ENCODE measurements around the gene SENP3.
"Not testable (repeated sequence)": the region's sequence is repeated elsewhere in the genome, so short reads cannot be mapped to it uniquely, and the experiment has no call there.

The SENP3 gene

DNA sequence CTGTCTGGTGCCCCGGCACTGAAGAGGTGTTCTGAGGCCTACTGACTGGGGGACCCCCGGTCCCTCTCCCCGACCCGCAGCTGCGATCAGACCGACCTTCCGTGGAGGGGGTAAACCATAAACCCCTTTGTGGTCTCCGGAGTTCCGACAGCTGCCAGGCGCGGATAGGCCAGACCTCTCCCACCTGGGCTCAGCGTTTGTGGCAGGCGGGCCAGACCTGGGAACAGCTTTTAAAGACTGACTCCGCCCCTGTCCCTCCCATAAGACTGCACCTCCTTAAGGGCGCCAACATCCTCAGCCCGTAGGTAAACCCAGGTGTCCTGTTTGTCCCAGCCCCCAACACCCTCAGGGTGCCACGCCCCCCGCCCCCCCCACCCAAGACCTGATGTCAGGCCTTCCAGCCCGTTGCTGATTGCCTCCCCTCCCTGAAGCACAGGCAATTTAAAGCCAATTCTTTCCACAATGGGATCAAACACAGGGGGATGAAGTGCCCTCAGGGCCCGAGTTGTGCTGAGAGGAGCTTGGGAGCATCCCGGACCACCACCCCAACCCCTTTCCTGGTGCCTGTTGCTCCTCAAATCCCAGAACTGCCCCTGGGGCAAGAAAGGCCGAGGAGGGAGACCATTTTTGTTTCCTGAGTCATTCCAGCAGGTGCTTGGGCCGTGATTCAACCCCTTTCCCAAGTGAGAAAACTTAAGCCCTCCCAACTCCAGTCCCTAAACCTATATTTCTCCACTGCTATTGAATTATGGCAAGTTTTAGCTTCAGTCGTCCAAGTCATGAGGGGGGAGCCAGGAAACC lies 28.4 kb downstream of the SENP3 start, which contains the start of gene SOX15:
Gene SOX15 (minus strand): TSS at position 204 of the 801 bp plus-strand sequence. CDS start 418 bp downstream, outside the sequence.
- no peak for FAIRE-seq
- TF ChIP-seq POLR2AphosphoS5 (IDR thresholded peaks at IDR 0.05; ENCODE audit: low read depth, low read length) (no peak), TAF1 (IDR thresholded peaks at IDR 0.05; ENCODE audit: borderline replicate concordance, low read depth, low read length) (no peak), POLR2A (IDR thresholded peaks at IDR 0.05; ENCODE audit: low read depth, low read length) (peak; percentile 6; the same call in 1 of the 2 replicates)
- no peak for DNase-seq (ENCODE audit: insufficient read length)

DNA sequence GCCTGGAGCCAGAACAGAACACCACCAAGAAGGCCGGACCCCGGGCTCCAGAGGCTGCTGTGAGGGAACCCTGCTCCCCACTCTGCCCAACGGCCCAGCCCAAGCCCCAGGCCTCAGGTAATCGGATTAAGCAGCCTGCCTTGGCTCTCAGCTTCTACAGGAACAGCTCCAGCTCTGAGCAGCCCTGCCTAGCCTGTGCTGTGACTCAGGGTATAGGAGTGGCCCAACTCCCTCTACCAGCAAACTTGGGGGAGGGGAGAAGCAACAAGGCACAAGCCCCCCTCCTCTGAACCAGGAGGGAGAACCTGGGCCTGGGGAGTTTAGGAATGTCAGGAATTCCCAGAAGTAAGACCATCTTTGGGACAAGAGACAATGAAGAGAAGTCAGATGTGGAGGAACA lies 29.0 kb downstream of the SENP3 start:
- no peak for DNase-seq (ENCODE audit: insufficient read length)
- TF ChIP-seq POLR2A (IDR thresholded peaks at IDR 0.05; ENCODE audit: low read depth, low read length) (no peak; the same call in 1 of the 2 replicates), TAF1 (IDR thresholded peaks at IDR 0.05; ENCODE audit: borderline replicate concordance, low read depth, low read length) (no peak), POLR2AphosphoS5 (IDR thresholded peaks at IDR 0.05; ENCODE audit: low read depth, low read length) (no peak)
- no peak for FAIRE-seq

DNA sequence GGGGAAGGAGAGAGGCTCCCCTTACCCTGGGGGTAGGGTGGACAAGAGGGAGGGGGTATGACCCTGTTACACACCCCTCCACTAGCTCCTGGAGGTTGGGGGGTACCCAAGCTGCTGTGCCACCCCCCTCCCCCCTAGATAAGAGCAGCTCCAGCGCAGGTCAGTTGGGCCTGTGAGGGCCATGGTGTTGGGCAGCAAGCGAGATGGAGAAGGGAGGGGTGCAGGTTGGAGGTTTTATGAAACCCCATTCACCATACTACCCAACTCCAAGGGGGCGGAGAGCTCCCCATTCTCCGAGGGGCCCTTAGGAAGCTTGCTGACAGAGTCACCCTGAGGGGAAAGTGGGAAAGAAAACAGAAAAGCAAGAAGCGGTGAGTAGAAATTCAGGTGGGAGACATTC lies 29.9 kb downstream of the SENP3 start:
- TF ChIP-seq TAF1 (IDR thresholded peaks at IDR 0.05; ENCODE audit: borderline replicate concordance, low read depth, low read length) = no peak
- no peak for TF ChIP-seq POLR2AphosphoS5 (IDR thresholded peaks at IDR 0.05; ENCODE audit: low read depth, low read length)
- no peak for TF ChIP-seq POLR2A (IDR thresholded peaks at IDR 0.05; ENCODE audit: low read depth, low read length)
- no peak for FAIRE-seq
- DNase-seq (ENCODE audit: insufficient read length) = no peak

DNA sequence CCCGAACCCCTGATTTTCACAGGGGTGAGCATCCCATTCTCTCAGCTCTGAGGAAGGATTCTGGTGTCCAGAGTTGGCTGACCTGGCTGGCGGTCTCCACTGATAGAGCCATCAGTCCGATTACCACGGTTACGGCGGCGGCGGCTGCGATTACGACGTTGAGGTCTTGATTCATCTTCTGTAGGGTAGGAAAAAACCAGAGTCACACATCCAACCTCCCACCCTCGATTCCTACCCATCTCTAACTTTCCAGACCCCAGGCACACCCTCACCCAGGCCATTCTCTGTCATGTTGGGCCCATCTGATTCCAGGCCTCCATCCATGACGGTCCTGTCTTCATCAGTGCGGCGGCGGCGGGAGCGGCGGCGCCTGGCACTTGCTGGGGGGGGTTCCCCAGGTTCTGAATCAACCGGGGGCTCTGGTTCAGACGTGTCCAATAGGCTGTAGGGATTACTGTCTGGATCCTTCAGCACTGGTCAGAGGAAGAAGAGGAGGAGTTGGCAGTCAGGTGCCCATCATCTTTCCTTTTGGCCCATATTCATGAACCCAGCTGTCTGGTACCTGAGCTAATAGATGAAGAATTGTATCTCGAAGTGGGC lies 30.8 kb downstream of the SENP3 start:
- DNase-seq (ENCODE audit: insufficient read length) (no peak), FAIRE-seq (no peak)
- TF ChIP-seq POLR2AphosphoS5 (IDR thresholded peaks at IDR 0.05; ENCODE audit: low read depth, low read length) (no peak), POLR2A (IDR thresholded peaks at IDR 0.05; ENCODE audit: low read depth, low read length) (no peak)

DNA sequence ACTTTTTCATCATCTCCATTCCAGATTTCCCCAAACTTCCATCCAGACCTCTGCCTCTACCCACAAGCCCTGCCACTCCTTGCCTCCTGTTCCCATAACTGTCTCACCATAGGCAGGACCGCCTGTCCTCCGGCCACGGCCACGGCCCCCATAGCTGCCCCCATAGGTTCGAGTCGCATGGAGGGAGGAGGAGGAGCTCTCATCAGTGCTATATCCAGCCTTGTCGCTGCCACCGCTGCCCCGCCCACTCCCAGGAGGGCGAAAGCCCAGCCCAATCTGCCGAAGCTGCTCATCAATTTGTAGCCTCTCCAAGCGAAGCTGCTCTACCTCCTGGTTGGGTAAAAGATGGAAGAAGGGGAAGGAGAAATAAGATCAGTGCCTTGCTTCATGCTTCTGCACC lies 31.6 kb downstream of the SENP3 start:
- FAIRE-seq (no peak), DNase-seq (ENCODE audit: insufficient read length) (no peak)
- TF ChIP-seq POLR2A (IDR thresholded peaks at IDR 0.05; ENCODE audit: low read depth, low read length) (no peak), POLR2AphosphoS5 (IDR thresholded peaks at IDR 0.05; ENCODE audit: low read depth, low read length) (no peak), TAF1 (IDR thresholded peaks at IDR 0.05; ENCODE audit: borderline replicate concordance, low read depth, low read length) (no peak)

DNA sequence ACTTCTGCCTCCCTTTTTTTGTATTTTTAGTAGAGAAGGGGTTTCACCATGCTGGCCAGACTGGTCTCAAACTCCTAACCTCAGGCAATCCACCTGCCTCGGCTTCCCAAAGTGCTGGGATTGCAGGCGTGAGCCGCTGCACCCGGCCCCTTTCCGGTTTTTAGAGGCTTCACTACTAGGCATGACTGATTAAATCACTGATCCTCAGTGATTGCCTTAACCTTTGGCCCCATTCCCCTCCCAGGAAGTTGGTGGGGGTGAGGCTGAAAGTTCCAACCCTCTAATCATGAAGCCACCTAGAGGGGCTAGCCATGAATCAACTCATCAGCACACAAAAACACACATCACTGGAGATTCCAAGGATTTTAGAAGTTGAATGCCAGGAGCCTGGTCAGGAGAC lies 35.8 kb downstream of the SENP3 start:
- FAIRE-seq; DNase-seq (ENCODE audit: insufficient read length): not testable (repeated sequence)

DNA sequence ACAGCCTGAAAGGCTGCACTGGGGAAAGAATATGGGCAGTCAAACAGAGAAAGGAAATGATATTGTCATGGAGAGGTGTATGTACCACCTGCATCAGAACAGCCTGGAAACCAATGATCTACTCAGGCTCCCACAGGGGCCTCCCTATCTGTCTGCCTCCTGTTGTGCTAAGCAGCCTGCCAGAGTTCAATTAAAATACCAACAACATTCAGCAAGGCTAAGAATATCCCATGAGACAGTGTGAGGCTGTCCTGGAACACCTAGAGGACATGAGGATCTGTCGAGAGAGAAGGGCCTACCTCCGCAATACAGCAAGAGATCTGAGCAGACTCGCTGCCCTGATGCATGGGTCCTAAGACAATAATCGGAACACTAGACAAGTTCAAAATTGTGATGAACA lies 44.6 kb downstream of the SENP3 start:
- TF ChIP-seq TAF1 (IDR thresholded peaks at IDR 0.05; ENCODE audit: borderline replicate concordance, low read depth, low read length) (no peak), POLR2A (IDR thresholded peaks at IDR 0.05; ENCODE audit: low read depth, low read length) (no peak), POLR2AphosphoS5 (IDR thresholded peaks at IDR 0.05; ENCODE audit: low read depth, low read length) (no peak)
- no peak for DNase-seq (ENCODE audit: insufficient read length)
- no peak for FAIRE-seq

DNA sequence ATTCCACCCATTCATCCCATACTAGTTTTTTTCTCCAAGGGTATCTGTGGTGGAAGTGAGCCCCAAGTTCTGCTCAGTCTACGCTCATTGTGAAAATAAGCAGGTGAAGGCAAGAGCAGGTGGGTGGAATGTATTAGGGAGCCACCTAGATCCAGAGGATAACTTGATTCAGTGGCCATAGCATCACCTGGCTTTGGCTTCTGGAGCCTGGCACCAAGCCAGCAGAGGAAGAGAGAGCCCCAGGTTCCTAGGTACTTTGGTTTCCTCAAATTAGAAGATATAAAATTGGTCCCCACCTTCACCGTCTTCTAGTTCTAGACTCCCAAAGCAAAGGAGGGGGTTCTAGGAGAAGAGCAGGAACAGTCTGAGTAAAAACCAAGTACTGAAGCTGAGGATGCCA lies 48.9 kb downstream of the SENP3 start:
- TF ChIP-seq TAF1 (IDR thresholded peaks at IDR 0.05; ENCODE audit: borderline replicate concordance, low read depth, low read length) (no peak), POLR2AphosphoS5 (IDR thresholded peaks at IDR 0.05; ENCODE audit: low read depth, low read length) (no peak), POLR2A (IDR thresholded peaks at IDR 0.05; ENCODE audit: low read depth, low read length) (no peak)
- FAIRE-seq (peak; percentile 9), DNase-seq (ENCODE audit: insufficient read length) (no peak)

DNA sequence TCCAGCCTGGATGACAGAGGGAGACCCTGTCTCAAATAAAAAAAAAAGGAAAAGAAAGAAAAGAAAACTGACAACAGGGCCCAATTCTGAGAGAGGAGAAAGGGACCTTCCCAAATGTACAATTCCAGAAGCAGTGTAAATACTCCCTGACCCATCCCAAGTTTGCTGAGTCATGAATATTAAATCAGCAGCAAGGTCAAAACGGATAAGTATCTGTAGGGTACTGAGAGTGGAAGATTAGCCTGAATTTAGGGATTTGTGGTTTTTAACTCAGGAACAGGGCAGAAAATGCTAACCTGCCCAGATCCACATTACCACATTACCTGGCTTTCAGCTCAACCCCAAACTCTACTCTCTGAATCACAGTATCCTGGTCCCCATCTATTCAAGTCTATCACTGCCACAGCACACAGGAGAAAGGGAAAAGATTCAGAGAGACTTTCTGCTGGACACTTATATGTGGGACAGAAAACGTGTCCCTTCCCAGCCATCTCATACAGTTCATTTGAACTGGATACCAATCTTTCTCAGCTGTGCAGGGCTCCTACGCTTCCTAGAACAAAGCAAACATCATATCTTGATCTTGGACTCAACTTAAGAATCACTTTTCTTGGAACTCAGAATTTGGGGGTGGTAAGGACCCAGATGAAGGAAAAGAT lies 50.0 kb downstream of the SENP3 start:
- TF ChIP-seq POLR2A (IDR thresholded peaks at IDR 0.05; ENCODE audit: low read depth, low read length) (no peak), TAF1 (IDR thresholded peaks at IDR 0.05; ENCODE audit: borderline replicate concordance, low read depth, low read length) (no peak), POLR2AphosphoS5 (IDR thresholded peaks at IDR 0.05; ENCODE audit: low read depth, low read length) (no peak)
- FAIRE-seq (no peak), DNase-seq (ENCODE audit: insufficient read length) (no peak)

DNA sequence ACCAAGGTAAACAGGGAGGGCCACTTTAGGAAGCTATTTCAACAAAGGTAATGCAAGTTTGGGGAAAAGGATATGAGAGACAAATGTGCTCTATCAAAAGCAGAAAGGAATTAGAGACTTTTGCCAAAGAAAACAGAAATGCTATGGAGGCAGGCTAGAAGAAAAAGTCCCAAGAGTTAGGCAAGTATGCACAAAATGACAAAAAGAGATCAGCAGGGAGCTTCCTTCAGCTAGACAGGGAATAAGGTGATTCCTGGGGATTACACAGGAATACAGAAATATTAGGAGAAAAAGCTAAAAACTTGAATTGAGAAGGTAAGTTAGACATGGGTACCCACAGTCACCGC lies 50.5 kb downstream of the SENP3 start:
- DNase-seq (ENCODE audit: insufficient read length) (no peak), FAIRE-seq (no peak)
- TF ChIP-seq POLR2A (IDR thresholded peaks at IDR 0.05; ENCODE audit: low read depth, low read length) = no peak
- TF ChIP-seq TAF1 (IDR thresholded peaks at IDR 0.05; ENCODE audit: borderline replicate concordance, low read depth, low read length) = no peak
- TF ChIP-seq POLR2AphosphoS5 (IDR thresholded peaks at IDR 0.05; ENCODE audit: low read depth, low read length) = no peak

DNA sequence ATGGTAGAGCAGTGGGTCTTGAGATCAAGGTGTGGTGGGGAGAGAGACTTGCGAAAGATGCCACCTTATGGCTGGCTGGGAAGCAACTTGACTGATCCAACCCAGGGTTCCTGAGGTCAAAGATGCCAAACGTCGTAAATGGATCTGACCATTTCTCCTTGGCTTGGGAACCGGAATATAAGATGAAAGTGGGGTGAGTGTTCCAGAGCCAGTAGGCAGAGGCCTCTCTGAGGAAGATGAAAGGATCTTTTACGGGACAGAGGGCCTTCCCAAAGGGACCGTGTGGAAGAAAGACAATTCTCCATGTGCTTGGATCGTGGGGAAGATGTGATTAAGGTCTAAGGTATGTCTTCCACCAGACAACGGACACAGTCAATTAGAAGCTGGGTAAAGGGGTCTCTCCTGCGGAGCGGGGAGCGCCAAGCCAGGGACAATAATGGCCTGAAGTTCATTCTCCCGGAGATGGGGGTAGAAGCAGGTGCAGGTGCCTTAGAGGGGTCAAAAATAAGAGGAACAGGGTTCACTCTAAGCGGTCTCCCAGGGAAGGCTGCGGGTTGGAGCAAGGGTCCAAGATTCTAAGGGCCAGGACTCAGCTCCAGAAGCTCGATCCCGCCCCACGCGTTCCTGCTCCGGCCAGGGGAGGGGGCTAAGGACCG lies 52.2 kb downstream of the SENP3 start:
- TF ChIP-seq TAF1 (IDR thresholded peaks at IDR 0.05; ENCODE audit: borderline replicate concordance, low read depth, low read length) = no peak
- no peak for TF ChIP-seq POLR2AphosphoS5 (IDR thresholded peaks at IDR 0.05; ENCODE audit: low read depth, low read length)
- no peak for TF ChIP-seq POLR2A (IDR thresholded peaks at IDR 0.05; ENCODE audit: low read depth, low read length)
- peak; percentile 21 for FAIRE-seq
- DNase-seq (ENCODE audit: insufficient read length) = no peak

All from GM12892 (cell line).